Esophagus muscularis mucosa (tissue), 4 donors: Measurements from ENCODE around the gene SLC35A3.

Source experiments
- CTCF ChIP-seq, 3 experiments: fragments of 200-600 bp in 2 of 3; fragments of 450-650 bp in 1 of 3; sonication (generic) in 2 of 3; IDR thresholded peaks; one replicate each; pipeline ENCODE4 v1.5.1; 2017 to 2019; ENCODE audit warnings: antibody characterized with exemption in 3 of 3, mild to moderate bottlenecking in 2 of 3, moderate library complexity in 1 of 3
- EP300 ChIP-seq: sonication (generic); formaldehyde crosslinking; IDR thresholded peaks from one replicate; pipeline ENCODE4 v1.6.1; 2017; ENCODE audit warnings: antibody characterized with exemption
- POLR2A ChIP-seq: fragments of 450-650 bp; IDR thresholded peaks from one replicate; pipeline ENCODE4 v1.6.1; 2017; ENCODE audit warnings: antibody characterized with exemption, moderate library complexity, mild to moderate bottlenecking, low read depth
- POLR2AphosphoS5 ChIP-seq, 2 donors: sonication (generic); formaldehyde crosslinking; IDR thresholded peaks; one replicate each; pipeline ENCODE4 v1.6.1; 2017; ENCODE audit warnings: antibody characterized with exemption in 2 of 2

- TF ChIP-seq CTCF (IDR thresholded peaks at IDR 0.05) (no peak), POLR2A (no peak), POLR2AphosphoS5 (IDR thresholded peaks at IDR 0.05) (no peak), EP300 (no peak)
Measured at GRCh38 chr1:99935534-99935933, 34.3 kb upstream of the SLC35A3 start.
